Measurements from ENCODE around the gene FBXO5.
"Not testable (repeated sequence)": the region's sequence is repeated elsewhere in the genome, so short reads cannot be mapped to it uniquely, and the experiment has no call there.

The FBXO5 gene

GRCh38 chr6:152982904-152983636 lies at the start of gene FBXO5:
Gene FBXO5 (minus strand): TSS chr6:152983041. CDS start chr6:152982959, 82 bp downstream.
- peak; percentile 98 for DNase-seq (ENCODE audit: low spot score)

- peak; percentile 18 for DNase-seq (ENCODE audit: low spot score)
Measured at GRCh38 chr6:153032255-153032882, 49.5 kb upstream of the FBXO5 start.

GRCh38 chr6:153031335-153031955 lies 48.6 kb upstream of the FBXO5 start:
- no peak for DNase-seq (ENCODE audit: low spot score)

GRCh38 chr6:153028963-153029362 lies 46.1 kb upstream of the FBXO5 start:
- DNase-seq (ENCODE audit: low spot score), result no peak

GRCh38 chr6:153028286-153028685 lies 45.4 kb upstream of the FBXO5 start:
- peak; percentile 5 for DNase-seq (ENCODE audit: low spot score)

GRCh38 chr6:153027480-153027879 lies 44.6 kb upstream of the FBXO5 start:
- DNase-seq (ENCODE audit: low spot score), result no peak

GRCh38 chr6:153024709-153025017 lies 41.8 kb upstream of the FBXO5 start:
- no peak for DNase-seq (ENCODE audit: low spot score)

GRCh38 chr6:153023977-153024708 lies 41.3 kb upstream of the FBXO5 start:
- peak; percentile 44 for DNase-seq (ENCODE audit: low spot score)

- no peak for DNase-seq (ENCODE audit: low spot score)
Measured at GRCh38 chr6:153018355-153018754, 35.5 kb upstream of the FBXO5 start.

- no peak for DNase-seq (ENCODE audit: low spot score)
Measured at GRCh38 chr6:153016846-153017245, 34.0 kb upstream of the FBXO5 start.

GRCh38 chr6:153015094-153015640 lies 32.3 kb upstream of the FBXO5 start:
- DNase-seq (ENCODE audit: low spot score), result no peak

GRCh38 chr6:153013438-153013837 lies 30.6 kb upstream of the FBXO5 start:
- no peak for DNase-seq (ENCODE audit: low spot score)

- DNase-seq (ENCODE audit: low spot score), result peak; percentile 4
Measured at GRCh38 chr6:153012856-153013255, 30.0 kb upstream of the FBXO5 start.

- DNase-seq (ENCODE audit: low spot score), result peak; percentile 18
Measured at GRCh38 chr6:153003366-153003690, 20.5 kb upstream of the FBXO5 start.

GRCh38 chr6:153002613-153003365 lies 19.9 kb upstream of the FBXO5 start, which contains the start of gene MTRF1L:
Gene MTRF1L (minus strand): TSS chr6:153002709. CDS start chr6:153002685, 24 bp downstream.
- peak; percentile 95 for DNase-seq (ENCODE audit: low spot score)

GRCh38 chr6:153001767-153002612 lies 19.1 kb upstream of the FBXO5 start:
- peak; percentile 11 for DNase-seq (ENCODE audit: low spot score)

- not testable (repeated sequence) for DNase-seq (ENCODE audit: low spot score)
Measured at GRCh38 chr6:153000790-153001189, 17.9 kb upstream of the FBXO5 start.

- DNase-seq (ENCODE audit: low spot score), result no peak
Measured at GRCh38 chr6:153000243-153000642, 17.4 kb upstream of the FBXO5 start.

- not testable (repeated sequence) for DNase-seq (ENCODE audit: low spot score)
Measured at GRCh38 chr6:152999538-152999937, 16.7 kb upstream of the FBXO5 start.

GRCh38 chr6:152993847-152994246 lies 11.0 kb upstream of the FBXO5 start:
- no peak for DNase-seq (ENCODE audit: low spot score)

GRCh38 chr6:152993431-152993830 lies 10.6 kb upstream of the FBXO5 start:
- DNase-seq (ENCODE audit: low spot score), result no peak
